ENCODE measurements around the gene CKM.
"Not testable (repeated sequence)": the region's sequence is repeated elsewhere in the genome, so short reads cannot be mapped to it uniquely, and the experiment has no call there.

- TF ChIP-seq CTCF (conservative IDR thresholded peaks at IDR 0.05; ENCODE audit: low read depth, low read length); EZH2 (IDR thresholded peaks at IDR 0.05; ENCODE audit: low read length, unreplicated experiment): not testable (repeated sequence)
Measured at GRCh38 chr19:45269939-45270338, 52.7 kb downstream of the CKM start.

All from PC-3 (cell line).